Thyroid gland (tissue), 4 donors: Measurements from ENCODE around the gene LGI2.

Experiments
- POLR2A ChIP-seq, 2 donors: fragments of 450-650 bp; IDR thresholded peaks; one replicate each; pipeline ENCODE4 v1.6.1; 2017; ENCODE audit warnings: antibody characterized with exemption in 2 of 2, mild to moderate bottlenecking in 2 of 2, moderate library complexity in 1 of 2
- TF ChIP-seq, protein P1 (sequence below), 6 experiments: fragments of 200-600 bp in 3 of 6; fragments of 450-650 bp in 3 of 6; sonication (generic) in 3 of 6; IDR thresholded peaks; one replicate each; pipeline ENCODE4 v1.5.1; 2016 to 2019; ENCODE audit warnings: antibody characterized with exemption in 6 of 6, mild to moderate bottlenecking in 2 of 6, inconsistent platforms in 1 of 6, moderate library complexity in 1 of 6

- TF ChIP-seq, protein P1, sequence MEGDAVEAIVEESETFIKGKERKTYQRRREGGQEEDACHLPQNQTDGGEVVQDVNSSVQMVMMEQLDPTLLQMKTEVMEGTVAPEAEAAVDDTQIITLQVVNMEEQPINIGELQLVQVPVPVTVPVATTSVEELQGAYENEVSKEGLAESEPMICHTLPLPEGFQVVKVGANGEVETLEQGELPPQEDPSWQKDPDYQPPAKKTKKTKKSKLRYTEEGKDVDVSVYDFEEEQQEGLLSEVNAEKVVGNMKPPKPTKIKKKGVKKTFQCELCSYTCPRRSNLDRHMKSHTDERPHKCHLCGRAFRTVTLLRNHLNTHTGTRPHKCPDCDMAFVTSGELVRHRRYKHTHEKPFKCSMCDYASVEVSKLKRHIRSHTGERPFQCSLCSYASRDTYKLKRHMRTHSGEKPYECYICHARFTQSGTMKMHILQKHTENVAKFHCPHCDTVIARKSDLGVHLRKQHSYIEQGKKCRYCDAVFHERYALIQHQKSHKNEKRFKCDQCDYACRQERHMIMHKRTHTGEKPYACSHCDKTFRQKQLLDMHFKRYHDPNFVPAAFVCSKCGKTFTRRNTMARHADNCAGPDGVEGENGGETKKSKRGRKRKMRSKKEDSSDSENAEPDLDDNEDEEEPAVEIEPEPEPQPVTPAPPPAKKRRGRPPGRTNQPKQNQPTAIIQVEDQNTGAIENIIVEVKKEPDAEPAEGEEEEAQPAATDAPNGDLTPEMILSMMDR (IDR thresholded peaks at IDR 0.05), result no peak
- TF ChIP-seq POLR2A (IDR thresholded peaks at IDR 0.05), result no peak
Observed at GRCh38 chr4:25057299-25057698, 26.6 kb upstream of the LGI2 start.
